Activated T-helper 1 cell treated with anti-CD3 and anti-CD28 coated beads, Interleukin-12 subunit alpha, Interleukin-12 subunit beta, Interleukin-2, Interleukin-4 antibody, amounts not matched to agents 30 ng/mL and 10 ng/mL and 1 ng/mL, durations not matched to agents 14 hours and 24 hours and 36 hours (primary cell): ENCODE results near the gene OR6N1. TPM values are rescaled to one million over a fixed set of nuclear protein-coding genes. Genes with fewer than 3 reads are reported as not detected.
A peak's percentile ranks its signal among the peaks of the same experiment; 100 is the strongest.

Experiments used
- DNase-seq: peaks from one replicate; pipeline ENCODE4 v3.0.0; 2021; ENCODE audit warnings: low spot score
- H3K27ac Mint-ChIP-seq: one replicate; pipeline ENCODE4 v1.8.0; 2021; ENCODE audit warnings: mild to moderate bottlenecking, mixed read lengths
- H3K27me3 Mint-ChIP-seq: one replicate; pipeline ENCODE4 v1.8.0; 2022; ENCODE audit warnings: mild to moderate bottlenecking, moderate library complexity, mixed read lengths; ENCODE audit not compliant: insufficient read depth
- H3K36me3 Mint-ChIP-seq: one replicate; pipeline ENCODE4 v1.8.0; 2021; ENCODE audit warnings: low read depth, mixed read lengths
- H3K4me1 Mint-ChIP-seq: one replicate; pipeline ENCODE4 v1.8.0; 2021; ENCODE audit warnings: low read depth, mixed read lengths
- H3K4me3 Mint-ChIP-seq: one replicate; pipeline ENCODE4 v1.8.0; 2021; ENCODE audit warnings: mild to moderate bottlenecking, moderate library complexity, mixed read lengths
- H3K9me3 Mint-ChIP-seq: one replicate; pipeline ENCODE4 v1.8.0; 2021; ENCODE audit warnings: mixed read lengths
- intact Hi-C: fragments of 100-400 bp; cut with micrococcal nuclease; formaldehyde crosslinking; loops from one replicate; pipeline ENCODE4 v1.15.1; 2024
- total RNA-seq: library from RNA; stranded (reverse); gene quantifications from 2 replicates; pipeline ENCODE4 v1.2.3, GENCODE V29; 2022

Gene OR6N1
- total RNA-seq, 1 donor from 2014 or later = not detected

DNA sequence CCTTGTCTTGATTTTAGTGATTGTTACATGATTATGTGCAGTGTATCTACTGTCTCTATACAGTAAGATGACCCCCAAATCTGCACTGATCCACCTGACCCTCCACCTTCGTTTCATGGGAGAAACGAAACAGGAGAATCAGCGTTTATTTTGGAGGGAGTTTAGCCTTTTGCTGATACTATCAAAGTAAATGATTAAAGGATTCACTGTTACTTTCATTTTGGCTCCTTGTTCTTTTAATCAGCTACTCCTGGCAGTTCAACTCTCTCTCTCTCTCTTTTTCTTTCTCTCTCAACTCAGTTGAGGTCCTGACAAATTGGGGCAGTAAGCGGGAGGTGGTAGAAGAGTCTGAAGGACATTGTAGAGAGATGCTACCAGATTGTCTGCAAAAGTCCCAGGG, 41.5 kb downstream of the OR6N1 start:
- Mint-ChIP-seq H3K4me3 (no peak overlapping the region), H3K4me1 (no peaks in the 10 kb centered on the region), H3K36me3 (no peaks in the 10 kb centered on the region), H3K27me3 (peaks cover 21% of the 10 kb centered on the region), H3K9me3 (no peaks in the 10 kb centered on the region), H3K27ac (no peak overlapping the region)
- no peak for DNase-seq
- intact Hi-C loops = no loop called here

DNA sequence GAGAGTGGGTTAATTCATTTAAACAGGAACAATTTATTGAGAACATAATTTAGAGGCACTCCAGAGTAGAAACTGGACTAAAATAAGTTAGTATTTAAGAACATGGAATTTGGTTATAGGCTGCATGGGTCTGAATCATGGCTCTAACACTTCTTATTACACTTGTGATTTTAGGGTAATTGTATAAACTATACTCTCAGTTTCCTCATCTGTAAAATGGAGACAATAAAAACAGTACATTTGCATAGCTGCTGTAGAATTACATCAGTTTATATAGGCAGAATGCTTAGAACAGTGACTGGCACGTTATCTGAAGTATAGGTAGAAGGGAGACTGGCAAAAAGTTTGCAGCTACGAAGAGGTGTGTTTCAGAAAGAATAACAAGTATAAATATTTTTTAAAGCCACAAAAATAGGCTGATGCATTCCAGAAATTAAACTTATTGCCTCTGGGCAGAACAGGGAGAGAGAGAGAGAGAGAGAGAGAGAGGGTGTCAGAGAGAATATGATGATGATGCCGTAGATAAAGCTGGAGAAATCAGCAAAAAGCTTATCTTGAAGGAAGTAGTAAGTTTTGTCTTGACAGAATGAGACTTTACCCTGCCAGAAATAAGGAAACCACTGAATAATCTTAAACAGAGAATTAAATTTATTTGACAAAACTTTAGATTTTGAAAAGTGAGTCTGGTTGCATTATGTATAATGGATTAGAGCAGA, 43.3 kb downstream of the OR6N1 start:
- H3K4me3 Mint-ChIP-seq = no peak overlapping the region
- H3K9me3 Mint-ChIP-seq = no peaks in the 10 kb centered on the region
- peaks cover 18% of the 10 kb centered on the region for H3K27me3 Mint-ChIP-seq
- H3K36me3 Mint-ChIP-seq = no peaks in the 10 kb centered on the region
- DNase-seq = no peak
- no peaks in the 10 kb centered on the region for H3K4me1 Mint-ChIP-seq
- intact Hi-C loops = no loop called here
- H3K27ac Mint-ChIP-seq = no peak overlapping the region

DNA sequence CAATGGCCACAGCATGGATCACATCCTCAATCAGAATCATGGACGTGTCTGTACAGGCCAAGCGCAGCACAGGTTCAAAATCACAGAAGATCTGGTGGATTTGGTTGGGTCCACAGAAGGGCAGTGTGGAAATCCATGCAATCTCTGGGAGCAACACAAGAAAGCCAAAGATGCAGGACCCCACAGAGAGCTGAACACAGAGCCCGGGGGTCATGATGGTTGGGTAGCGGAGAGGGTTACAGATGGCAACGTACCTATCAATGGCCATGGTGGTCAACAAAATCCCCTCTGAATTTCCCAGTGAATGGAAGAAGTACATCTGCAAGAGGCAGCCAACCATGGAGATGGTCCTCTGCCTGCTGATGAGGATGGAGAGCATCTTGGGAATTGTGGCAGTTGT, 47.6 kb downstream of the OR6N1 start:
- no peak for DNase-seq
- Mint-ChIP-seq H3K9me3 (no peaks in the 10 kb centered on the region), H3K27ac (no peak overlapping the region), H3K4me1 (no peaks in the 10 kb centered on the region), H3K27me3 (peaks cover 14% of the 10 kb centered on the region), H3K36me3 (no peaks in the 10 kb centered on the region), H3K4me3 (no peak overlapping the region)
- intact Hi-C loops = no loop called here

DNA sequence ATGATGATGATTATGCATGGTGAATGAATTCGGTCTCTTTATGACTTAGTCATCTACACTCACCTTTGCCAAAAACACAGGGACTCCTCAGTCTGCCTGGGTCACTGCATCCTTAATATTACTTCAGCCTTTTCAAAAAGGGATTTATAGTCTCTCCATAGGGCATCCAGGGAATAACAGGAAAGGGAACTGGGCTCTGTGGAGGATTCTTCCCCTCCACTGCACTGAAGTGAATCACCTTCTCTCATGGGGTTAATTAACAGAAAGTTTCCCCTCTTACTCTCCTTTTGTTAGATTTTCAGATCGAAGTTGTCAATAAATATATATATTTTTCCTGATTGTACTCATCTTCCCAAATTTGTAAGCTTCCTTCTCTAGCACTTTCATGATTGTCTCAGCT, 51.4 kb downstream of the OR6N1 start, which contains the start of gene OR6K3:
TSS of gene OR6K3 (minus strand) at position 101 of the 400 bp plus-strand sequence. CDS start 2,605 bp downstream, outside the sequence.
- no peaks in the 10 kb centered on the region for H3K9me3 Mint-ChIP-seq

DNA sequence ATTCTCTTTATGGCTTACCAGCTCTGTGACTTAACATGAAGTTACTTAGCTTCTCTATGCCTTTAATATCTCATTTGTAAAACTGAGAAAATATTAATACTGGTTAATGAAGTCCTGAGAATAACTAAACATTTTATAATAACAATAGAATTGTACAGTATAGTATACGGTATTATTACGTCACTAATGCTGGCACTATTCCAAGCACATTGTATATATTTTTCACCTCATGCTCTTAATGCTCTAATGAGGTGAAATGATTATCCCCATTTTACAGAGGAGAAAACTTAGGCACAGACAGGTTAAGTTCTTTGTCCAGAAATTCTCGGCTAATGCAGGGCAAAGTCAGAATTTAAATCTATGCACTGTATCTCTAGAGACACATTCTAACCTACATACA, 52.3 kb downstream of the OR6N1 start:
- H3K27ac Mint-ChIP-seq = no peak overlapping the region
- peaks cover 6% of the 10 kb centered on the region for H3K27me3 Mint-ChIP-seq
- H3K9me3 Mint-ChIP-seq = no peaks in the 10 kb centered on the region
- no peaks in the 10 kb centered on the region for H3K36me3 Mint-ChIP-seq
- DNase-seq = no peak
- H3K4me1 Mint-ChIP-seq = no peaks in the 10 kb centered on the region
- intact Hi-C loops = loop anchor here (10.0 kb wide), 2 partner anchors 275 to 355 kb away; partner anchors contain the start of gene AIM2
- no peak overlapping the region for H3K4me3 Mint-ChIP-seq

More for the DNA sequence above, 51.4 kb downstream of the OR6N1 start, which contains the start of gene OR6K3:
- H3K4me3 Mint-ChIP-seq = no peak within 1 kb of the TSS
- H3K4me1 Mint-ChIP-seq = no peaks in the 10 kb centered on the region
- intact Hi-C loops = no loop called here
- no peaks in the 10 kb centered on the region for H3K36me3 Mint-ChIP-seq
- no peak within 1 kb of the TSS for H3K27ac Mint-ChIP-seq
- H3K27me3 Mint-ChIP-seq = peaks cover 5% of the 10 kb centered on the region
- DNase-seq = no peak

DNA sequence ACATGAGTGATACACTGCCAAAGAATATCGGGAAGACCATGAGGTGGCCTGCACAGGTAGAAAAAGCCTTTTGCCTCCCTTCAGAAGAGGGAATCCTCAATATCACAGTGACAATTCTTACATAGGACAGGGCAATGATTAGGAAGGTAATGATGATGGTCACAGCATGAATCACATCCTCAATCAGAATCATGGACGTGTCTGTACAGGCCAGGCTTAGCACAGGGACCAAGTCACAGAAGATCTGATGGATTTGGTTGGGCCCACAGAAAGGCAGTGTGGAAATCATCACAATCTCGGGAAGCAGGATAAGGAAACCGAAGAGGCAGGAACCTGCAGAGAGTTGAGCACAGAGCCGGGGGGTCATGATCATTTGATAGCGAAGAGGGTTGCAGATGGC, 54.7 kb downstream of the OR6N1 start:
- DNase-seq = no peak
- intact Hi-C loops = loop anchor here (2.0 to 10.0 kb wide), 3 partner anchors 101 to 357 kb away; partner anchors contain the start of gene AIM2
- no peak overlapping the region for H3K27ac Mint-ChIP-seq
- no peaks in the 10 kb centered on the region for H3K9me3 Mint-ChIP-seq
- no peaks in the 10 kb centered on the region for H3K4me1 Mint-ChIP-seq
- H3K27me3 Mint-ChIP-seq = peaks cover 7% of the 10 kb centered on the region
- no peak overlapping the region for H3K4me3 Mint-ChIP-seq
- H3K36me3 Mint-ChIP-seq = no peaks in the 10 kb centered on the region

DNA sequence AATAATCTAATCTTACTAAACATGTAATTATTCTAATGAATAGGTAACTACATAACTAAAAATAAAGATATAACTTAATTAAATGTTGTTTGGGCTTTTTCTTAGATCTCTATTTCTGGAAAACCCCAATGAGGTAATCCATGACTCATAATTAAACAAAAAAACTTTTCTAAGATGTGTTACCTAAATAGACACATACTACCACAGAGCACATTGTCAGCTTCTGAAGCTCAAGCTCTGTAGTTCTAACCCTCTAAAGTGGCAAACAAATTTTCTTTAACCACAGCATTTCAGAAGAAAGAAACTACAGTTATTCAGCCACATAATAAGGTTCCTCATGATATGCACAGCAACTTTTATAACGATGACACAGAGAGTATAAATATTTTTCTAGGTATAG, 55.7 kb downstream of the OR6N1 start:
- Mint-ChIP-seq H3K4me1 (no peaks in the 10 kb centered on the region), H3K36me3 (no peaks in the 10 kb centered on the region), H3K27ac (peak overlapping the region; percentile 56), H3K27me3 (peaks cover 8% of the 10 kb centered on the region), H3K4me3 (no peak overlapping the region), H3K9me3 (no peaks in the 10 kb centered on the region)
- no peak for DNase-seq
- intact Hi-C loops = loop anchor here (1.0 to 10.0 kb wide), 4 partner anchors 102 to 358 kb away; partner anchors contain the start of gene AIM2

DNA sequence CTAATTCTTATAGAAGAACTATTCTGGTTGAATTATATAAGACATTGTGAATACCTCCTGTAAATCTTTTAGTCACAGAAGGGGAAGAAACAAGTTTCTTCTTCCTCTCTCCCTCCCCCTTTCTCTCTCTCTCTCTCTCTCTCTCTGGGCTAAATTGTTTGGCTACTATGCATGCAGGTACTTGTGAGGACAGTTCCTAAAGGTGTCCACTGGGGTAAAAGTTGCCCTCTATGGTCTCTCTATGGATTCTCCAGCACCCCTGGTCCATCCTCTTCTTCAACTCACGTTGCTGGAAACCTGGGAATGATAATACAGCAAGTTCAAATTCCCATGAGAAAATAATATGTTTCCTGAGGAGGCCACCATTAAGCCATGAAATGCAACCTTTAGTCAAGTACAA, 57.2 kb downstream of the OR6N1 start:
- no peaks in the 10 kb centered on the region for H3K4me1 Mint-ChIP-seq
- no peak overlapping the region for H3K4me3 Mint-ChIP-seq
- intact Hi-C loops = loop anchor here (10.0 kb wide), 2 partner anchors 280 to 360 kb away; partner anchors contain the start of gene AIM2
- H3K27ac Mint-ChIP-seq = no peak overlapping the region
- H3K9me3 Mint-ChIP-seq = no peaks in the 10 kb centered on the region
- no peaks in the 10 kb centered on the region for H3K36me3 Mint-ChIP-seq
- peaks cover 8% of the 10 kb centered on the region for H3K27me3 Mint-ChIP-seq
- no peak for DNase-seq

Other genes with a start within 250 kb of the OR6N1 start
- gene OR6Y1, start 217.8 kb downstream of the OR6N1 start, total RNA-seq = not detected in 2 replicates
- not detected in 2 replicates for gene OR6P1, start 201.6 kb downstream of the OR6N1 start, total RNA-seq
- not detected in 2 replicates for gene OR10X1, start 192.3 kb downstream of the OR6N1 start, total RNA-seq
- gene OR10Z1, start 166.9 kb downstream of the OR6N1 start, total RNA-seq = not detected in 2 replicates
- gene SPTA1, start 85.5 kb downstream of the OR6N1 start, total RNA-seq = not detected in 2 replicates
- gene OR6K2, start 71.5 kb downstream of the OR6N1 start, total RNA-seq = not detected in 2 replicates
- gene OR6K3, start 51.5 kb downstream of the OR6N1 start, total RNA-seq = not detected in 2 replicates
- not detected in 2 replicates for gene OR6K6, start 17.5 kb downstream of the OR6N1 start, total RNA-seq
- gene OR6N2, start 9.0 kb upstream of the OR6N1 start, total RNA-seq = not detected in 2 replicates
- gene MNDA, start 59.2 kb upstream of the OR6N1 start, total RNA-seq = not detected in 2 replicates
- 19.5 and 19.9 TPM in 2 replicates for gene PYHIN1, start 159.4 kb upstream of the OR6N1 start, total RNA-seq
- gene IFI16, start 237.7 kb upstream of the OR6N1 start, total RNA-seq = 223 and 232 TPM in 2 replicates